NT2/D1 (cell line): ENCODE results near the gene LY86.

Experiments
- YY1 ChIP-seq: IDR thresholded peaks from 2 replicates; pipeline ENCODE4 v1.6.1; 2011; ENCODE audit not compliant: insufficient read length, insufficient read depth
- ZNF274 ChIP-seq: IDR thresholded peaks from 2 replicates; pipeline ENCODE4 v1.6.1; 2011; ENCODE audit warnings: mild to moderate bottlenecking, low read depth, low read length

- TF ChIP-seq YY1 (no peak), ZNF274 (no peak)
Observed at GRCh38 chr6:6674872-6675271, 86.4 kb downstream of the LY86 start.
